HG03039 (cell line): ENCODE data around the gene CTRB1.

Experiments
- ATAC-seq: cut with Tn5 transposase; IDR thresholded peaks from one replicate; pipeline ENCODE4 v1.9.1; 2021; ENCODE audit warnings: mild to moderate bottlenecking, moderate library complexity; ENCODE audit not compliant: unreplicated experiment

CTRB1 gene

DNA sequence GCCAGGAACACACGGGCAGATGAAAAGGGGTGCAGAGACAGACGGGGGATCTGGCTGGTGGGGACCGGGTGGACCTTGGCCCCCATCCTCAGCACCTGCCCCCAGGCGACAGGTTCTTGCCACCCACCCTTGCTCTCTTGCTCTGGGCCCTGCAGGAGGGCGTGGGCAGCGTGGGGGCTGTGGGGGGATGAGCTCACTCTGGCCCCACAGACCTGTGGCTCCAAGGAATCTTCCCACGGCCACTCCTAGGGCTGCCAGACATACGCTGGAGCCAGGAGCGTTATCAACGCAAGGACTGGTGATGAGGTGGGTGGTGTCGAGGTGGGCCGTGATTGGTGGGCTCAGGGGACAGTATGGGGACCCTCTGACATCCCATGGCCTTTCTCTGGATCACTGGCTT, 6.3 kb downstream of the CTRB1 start:
- no peak for ATAC-seq

DNA sequence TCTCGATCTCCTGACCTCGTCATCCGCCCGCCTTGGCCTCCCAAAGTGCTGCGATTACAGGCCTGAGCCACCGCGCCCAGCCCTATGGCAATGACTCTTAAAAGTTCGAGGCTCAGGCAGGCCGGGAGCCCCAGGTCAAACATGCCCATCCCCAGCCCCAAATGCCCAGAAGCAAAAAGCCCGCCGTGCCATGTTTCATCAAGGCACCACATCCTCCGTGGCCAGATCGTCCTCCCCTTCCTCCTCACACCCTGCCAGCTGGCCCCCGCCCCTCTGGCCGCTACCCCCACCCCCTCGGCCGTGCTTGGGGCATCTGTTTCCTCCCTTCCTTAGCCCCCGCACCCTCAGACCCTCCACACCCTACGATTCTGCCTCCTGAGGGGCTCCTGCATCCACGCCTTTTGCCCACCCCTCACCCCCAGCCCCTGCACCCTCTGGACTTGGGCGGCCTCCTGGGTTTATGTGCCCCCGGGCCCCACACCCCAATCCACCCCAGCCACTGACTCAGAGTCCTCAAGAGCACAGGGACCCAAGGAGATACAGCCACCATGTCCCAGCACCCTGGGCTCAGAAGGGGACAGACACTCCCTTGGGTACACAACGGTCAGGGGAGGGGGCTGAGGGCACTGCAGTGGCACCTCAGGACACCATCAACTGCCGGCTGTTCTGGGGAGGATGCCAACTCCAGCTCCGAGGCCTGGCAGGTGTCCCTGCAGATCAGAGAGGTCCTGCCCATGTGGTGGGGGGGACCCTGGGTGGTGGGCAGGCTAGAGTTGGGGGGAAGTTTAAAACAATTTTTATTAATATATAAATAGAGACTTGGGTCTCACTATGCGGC, 7.1 kb downstream of the CTRB1 start:
- ATAC-seq, result no peak

DNA sequence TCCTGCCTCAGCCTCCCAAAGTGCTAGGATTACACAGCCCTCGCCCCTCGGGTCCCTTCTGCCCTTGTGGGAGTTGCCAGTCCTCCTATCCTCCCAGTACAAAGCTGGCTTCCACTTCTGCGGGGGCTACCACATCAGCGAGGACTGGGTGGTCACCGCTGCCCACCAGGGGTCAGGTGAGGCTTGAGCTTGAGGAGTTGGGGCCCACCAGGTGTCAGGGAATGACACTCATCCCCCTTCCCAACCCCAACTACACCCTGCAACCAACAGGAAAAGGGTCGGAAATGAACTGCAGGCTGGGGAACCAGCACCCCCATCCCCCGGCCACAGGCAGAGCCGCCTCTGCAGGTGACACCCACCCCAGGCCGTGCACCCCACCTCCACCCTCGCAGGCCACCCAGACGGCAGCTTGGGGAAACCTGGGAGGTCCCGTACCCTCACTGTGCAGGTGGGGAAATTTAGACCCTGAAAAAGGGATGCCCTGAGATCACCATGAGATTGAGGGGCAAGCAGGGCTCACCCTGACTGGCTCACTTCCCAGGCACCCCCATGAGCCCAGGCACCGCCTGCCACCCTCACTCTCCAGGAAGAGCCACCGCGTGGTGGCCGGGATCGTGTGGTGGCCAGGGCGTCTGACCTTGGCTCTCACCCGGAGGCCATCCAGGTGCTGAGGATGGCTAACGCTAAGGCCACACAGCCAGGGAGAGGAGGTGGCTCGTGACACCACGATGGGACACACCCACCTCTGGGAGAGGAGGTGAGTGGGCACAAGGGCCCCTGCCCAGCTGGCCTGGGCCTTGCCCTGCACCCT, 8.0 kb downstream of the CTRB1 start:
- ATAC-seq, result no peak

DNA sequence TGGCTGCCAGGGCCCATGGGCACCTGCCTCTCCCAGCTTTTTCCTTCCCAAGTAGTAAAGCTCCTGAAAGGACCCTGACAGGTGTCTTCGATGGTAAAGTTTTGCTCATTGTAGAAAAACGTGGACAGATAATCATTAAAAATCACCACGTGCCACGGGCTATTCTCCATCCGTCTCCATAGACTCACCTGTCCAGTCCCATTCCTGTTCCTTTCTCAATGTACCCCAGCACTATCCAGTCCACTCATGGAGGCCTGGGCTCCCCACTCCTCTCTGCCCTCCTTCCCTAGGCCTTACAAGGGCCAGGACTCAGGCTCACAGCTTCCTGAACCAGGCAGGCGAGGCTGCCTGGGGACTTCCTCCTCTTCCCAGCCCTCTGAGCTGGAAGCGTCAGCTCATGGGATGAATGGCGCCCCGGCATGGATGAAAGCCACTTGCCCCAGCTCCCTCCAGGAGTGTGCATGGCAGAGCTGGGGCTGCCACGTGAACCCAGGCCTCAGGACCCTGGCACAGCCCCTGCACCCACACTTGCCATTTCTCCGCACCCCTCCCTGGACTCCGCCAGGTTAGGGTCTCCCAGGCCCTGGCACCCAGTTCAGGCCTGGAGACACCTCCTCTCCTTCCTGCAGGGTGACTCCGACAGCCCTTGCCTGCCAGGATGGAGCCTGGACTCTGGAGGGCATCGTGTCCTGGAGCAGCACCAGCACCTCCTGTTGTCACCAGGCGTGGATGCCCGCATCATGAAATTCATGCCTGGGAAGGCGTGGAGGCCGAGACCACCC, 8.8 kb downstream of the CTRB1 start:
- ATAC-seq, result no peak

DNA sequence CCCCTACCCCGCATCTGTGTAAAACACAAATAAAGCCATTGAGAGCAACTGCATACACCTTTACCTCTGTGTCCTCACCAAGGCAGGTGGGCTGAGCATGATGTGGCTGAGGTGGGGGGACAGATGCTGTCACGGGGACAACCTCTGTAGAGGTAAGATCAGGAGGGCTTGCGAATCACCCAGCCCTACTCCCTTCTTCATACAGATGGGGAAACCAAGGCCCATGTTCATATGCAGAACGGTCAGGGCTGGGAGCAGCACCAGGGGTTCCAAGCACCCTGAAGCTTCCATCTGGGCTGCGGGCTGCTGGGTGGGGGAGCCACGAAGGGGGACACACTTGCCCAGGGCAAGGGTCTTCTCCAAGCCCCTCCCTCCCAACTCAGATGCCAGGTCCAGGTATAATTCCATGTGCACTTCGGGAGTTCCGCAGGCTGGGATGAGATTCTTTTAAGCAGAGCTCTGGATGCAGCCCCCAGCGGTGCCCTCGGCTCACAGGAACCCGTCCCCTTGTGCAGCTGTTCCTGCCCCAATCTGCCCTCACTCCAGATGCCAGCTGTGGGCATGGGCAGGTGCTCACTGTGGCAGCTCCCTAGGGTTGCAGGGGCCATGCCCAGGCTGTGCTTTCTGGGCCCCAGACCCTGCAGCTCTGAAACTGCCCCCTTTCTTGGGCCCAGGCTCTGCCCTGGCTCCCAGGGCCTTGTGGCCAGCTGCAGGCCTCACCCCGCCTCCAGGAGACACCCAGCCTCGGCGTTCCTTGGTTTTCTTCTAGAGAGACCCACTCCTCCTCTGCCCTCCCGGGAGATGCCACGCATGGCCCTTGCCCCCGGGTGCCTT, 9.6 kb downstream of the CTRB1 start:
- ATAC-seq, result no peak

DNA sequence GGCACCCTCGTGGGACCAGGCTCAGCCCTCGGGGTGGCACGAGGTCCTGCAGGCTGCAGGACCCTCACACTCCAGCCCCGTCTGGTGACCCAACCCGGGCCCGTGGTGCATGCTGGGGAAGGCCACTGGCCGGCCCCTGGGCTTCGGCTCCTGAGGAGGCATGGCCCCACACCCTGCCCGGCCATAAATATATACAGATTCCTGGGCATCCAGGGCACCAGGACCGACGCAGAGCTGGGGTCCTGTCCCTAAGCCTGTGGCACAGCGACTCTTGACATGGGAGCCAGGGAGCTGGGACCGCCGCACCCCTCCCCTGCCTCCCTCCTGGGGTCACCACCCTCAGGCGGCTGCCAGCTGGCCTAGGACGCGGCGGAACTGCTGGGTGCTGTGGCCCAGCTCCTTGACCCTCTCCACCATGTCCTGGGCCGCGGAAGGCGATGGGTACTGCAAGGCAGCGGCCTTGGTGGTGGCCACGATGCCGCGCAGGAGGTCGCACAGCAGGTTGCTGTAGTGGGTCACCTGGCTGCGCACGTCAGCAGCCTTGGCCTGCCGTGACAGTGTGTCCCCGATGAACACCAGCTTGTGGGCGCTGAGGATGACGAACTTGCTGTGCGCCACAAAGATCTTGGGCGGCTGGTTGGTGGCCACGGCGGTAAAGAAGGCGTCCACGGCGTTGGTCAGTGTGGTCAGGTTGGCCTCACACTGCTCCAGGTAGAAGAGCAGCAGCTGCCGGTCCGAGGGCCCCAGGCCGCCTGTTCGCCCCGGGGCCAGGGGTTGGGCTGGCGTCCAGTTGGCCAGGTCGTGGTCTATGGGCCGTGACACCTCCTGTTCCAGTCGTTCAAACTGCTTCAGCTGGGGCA, 10.6 kb downstream of the CTRB1 start:
- ATAC-seq, result no peak

DNA sequence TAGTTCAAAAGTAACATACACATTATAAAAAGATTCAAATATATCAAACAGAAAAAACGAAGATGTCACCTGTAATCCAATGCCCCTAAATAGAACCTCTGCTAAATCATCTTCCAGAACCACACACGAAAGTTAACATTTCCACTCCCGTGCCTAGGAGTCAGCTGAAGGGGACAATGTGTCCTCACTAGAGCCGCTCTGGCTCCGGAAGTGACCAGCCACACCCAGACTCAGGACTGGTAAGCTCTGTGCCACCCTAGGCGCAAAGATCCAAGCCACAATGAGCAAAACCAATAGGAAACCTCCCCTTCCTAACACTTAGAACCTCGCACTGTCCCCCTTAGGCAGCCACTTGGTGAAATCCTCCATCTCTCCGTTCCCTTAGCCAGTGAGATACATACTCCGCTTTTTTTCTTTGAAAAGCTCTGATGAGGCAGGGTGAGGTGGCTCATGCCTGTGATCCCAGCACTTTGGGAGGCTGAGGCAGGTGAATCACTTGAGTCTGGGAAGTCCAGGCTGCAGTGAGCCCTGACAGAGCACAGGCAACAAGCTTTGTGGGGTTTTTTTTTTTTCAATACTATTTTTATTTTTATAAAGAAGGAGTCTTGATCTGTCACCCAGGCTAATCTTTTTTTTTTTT, 11.8 kb downstream of the CTRB1 start:
- no peak for ATAC-seq

DNA sequence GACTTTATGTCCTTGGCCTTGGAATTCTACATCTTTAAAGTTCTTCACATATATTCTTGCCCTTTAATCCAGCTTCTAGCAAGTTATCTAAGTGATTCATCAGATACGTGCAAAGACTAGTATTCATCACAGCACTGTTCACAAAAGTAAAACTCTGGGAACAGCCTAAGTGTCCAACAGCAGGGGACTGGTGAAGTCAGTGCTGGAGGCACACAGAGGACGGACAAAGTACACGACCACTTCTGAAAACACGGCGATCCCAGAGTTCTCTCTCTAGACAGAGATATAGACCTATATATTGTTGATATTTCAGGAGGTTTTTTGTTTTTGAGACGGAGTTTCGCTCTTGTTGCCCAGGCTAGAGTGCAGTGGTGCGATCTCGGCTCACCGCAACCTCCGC, 12.8 kb downstream of the CTRB1 start:
- ATAC-seq, result no peak

DNA sequence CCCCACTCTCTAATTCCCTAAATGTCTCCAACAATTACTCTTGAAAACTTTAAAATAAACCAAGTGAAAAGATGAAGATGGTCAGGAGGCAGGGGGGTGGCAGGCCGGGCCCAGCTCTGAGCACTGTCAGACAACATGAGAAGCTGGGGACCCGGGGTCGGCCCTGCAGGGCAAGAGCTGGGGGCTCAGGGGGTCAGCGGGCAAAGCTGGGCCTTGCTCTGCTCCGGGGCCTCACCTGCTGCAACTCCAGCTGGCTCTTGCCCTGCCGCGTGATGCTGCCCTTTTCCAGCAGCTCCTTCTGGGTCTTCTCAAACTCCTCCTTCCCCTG, 14.8 kb downstream of the CTRB1 start:
- ATAC-seq, result no peak

DNA sequence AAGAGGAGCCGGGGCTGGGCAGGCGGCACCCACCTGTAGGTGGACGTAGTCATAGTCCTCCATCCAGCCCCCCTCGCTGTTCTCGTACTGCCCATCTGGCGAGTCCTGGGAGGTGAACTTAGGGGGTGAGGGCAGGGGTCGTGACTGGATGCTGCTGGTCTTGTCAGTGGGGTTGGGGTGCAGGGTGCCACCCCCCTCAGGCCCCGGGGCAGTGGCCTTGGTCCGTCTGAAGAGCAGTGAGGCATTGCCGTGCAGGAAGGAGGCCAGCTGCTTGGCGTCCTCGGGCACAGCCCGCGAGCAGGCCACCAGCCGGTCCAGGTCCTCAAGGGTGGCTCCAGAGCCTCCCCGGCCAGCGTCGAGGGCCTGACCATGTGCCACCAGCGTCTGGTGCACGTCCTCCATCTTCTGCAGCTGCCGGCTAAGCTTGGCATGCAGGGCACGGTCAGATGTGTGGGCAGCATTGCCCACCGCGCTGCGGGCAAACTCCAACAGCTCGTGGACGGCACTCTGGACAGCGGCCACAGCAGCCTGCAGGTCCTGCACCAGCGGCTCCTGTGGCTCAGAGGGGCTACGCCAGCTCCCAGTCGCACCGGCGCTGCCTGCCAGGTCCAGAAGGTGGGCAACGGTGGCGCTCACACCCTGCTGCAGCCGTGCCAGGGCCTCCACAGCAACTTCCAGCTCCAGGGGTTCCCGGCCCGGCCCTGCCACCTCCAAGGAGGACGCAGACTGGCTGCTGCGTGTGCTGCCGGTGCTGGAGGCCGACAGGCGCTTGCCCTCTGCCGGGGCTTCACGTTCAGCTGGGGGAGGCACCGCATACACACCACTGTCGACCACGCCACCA, 16.3 kb downstream of the CTRB1 start:
- no peak for ATAC-seq

DNA sequence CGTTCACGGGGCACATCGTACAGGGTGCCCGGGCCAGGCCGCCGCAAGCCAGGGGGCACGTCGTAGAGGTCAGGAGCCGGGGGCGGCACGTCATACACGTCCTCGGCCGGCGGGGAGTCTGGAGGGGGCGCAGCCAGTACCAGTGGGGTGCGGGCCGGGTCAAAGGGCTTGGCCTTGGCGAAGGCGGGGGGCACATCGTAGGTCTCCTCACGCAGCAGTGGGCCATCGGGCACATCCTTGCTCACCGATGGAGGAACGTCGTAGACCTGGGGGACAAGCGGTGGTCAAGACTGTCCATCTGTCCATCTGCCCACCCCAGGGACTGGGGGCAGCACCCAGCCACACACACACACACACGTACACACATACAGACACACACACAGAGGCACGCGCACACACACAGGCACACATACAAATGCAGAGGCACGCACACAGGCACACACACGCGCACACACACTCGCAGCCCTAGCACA, 17.0 kb downstream of the CTRB1 start:
- ATAC-seq, result no peak

DNA sequence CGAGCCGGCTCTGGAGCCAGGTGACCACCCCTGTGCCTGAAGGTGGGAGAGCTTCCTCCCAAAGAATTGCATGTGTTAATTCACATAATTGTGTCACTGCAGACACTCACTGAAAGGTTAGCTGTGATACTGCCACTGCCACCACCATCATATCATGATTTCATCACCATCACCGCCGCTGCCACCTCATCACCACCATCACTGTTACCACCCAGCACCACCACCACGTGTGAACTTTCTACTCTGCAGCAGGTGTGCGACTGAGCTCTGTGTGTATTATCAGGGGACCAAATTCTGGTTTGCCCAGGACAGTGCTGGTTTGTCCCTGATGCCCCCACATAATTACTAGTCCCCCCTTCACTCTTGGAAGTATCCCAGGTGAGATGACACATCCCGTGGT, 17.4 kb downstream of the CTRB1 start:
- no peak for ATAC-seq

DNA sequence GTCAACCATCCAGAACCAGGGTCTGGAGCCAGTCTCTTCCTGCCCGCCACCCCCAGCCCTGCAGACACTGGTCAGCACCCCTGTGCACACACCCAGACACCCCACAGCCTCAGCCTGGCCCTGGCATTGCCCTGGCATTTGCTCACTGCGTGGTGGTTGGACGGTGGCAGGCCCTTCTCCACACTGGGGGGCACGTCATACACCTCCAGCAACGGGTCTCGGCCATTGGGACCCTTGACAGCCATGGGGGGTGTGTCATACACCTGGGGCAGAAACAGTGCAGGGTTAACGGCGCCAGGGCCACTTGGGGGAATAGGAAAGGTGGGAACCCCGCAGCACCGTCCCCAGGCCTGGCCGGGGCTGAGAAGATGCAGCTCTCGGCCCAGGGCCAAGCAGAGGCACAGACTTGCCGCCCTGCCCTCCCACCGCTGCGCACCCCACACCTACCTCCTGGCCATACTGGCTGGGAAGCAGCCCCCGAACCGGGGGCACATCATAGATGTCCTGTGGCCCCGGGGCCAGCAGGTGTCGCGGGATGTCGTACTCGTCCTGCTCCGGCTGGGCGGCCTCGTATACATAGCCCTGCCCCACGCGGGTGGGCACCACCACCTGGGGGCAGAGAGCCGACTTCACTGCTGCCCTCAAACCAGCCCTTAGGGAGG, 18.1 kb downstream of the CTRB1 start:
- no peak for ATAC-seq

DNA sequence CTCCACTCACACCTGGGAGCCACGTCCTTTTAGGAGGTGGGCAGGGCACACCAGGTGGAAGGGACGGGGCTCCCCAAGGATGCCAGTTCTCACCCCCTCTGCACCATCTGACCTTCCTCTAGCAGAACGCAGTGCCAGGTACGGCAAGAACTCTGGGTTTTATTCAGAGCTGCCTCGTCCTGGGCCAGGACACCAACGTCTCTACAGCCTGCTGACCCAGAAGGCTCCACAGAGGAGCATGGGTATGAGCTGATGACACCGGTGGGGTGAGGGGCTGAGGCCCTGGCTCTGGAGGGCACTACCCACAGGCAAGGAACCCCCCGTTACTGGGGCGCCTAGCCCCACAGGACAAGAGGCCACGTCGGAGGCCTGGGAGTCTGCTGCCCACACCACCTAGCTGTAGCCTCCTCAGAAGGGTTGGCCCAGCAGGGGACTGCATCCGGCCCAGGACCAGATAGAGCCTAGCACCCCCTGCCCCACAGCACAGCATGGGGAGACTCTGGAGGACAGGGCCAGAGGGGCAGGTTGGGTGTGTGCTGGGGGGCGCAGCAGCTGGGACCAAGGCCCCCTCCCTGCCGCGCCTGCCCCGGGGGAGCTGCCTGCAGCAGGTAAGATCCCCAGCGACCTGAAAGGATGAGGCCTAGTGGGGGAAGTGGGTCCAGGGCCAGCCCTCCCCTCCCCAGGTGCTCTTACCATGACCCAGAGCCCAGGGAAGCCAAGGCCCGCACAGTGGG, 18.8 kb downstream of the CTRB1 start:
- no peak for ATAC-seq

DNA sequence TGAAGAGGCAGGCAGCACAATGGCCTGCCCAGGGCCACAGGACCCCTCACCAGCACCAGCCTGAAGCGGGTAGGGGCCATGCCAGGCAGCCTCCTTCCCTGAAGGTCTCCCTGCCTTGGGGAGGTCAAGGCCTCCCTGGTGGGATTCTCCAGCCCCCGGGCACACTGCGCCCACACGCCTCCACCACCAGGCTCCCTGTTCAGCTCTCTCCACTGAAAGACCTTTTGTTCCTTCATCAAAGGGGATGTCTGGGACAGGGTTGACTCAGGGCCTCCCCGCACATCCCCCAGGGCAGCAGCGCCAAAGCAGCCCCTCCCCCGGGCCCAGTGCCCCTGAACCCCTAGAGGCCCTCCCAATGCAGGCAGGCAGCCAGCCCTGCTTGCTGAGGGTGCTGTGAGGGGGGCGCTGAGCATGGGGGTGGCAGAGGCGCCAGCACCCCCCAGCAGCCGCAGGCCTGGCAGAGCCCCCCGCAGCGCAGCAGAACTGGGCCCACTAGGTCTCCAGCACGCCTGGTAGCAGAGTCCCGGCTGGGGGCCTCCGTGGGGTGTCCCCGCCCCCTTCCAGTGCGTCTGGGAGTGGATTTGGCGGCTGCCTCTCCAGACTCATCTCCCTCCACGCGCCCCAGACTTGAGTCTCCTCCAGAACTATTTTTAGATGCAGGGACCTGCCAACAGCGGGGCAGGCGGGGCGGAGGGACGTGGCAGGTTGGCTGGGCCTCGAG, 19.5 kb downstream of the CTRB1 start:
- ATAC-seq, result no peak

DNA sequence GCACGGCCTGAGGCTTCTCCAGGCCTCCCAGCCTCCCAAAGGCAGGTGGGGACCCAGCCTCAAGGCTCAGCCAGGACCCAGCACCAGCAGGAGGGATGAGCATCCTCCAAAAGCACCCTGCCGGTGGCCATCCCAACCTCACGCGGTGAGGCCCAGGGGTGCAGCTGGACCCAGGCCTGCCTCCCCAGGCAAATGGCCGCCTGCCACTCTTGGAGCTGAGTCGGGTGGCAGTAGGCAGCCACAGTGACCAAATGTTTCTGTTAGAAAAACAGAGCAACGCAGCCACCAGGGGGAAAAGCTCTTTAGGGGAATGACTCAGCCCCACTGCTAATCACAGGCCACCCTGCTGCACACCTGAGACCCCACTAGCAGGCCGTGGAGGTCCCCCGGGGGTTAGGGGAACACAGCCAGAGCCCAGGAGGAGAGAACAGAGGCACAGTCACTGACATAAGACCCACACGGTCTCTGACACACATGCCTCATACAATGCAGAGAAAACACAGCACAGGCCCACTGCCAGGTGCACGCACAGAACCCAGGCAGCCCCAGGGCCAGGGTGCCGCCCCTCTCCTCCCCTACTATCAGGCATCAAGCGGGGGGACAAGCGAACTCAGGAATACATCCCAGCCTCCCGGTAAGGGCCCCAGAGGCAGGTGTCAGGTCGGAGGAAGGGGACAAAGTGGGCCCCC, 20.2 kb downstream of the CTRB1 start:
- no peak for ATAC-seq
